Neuronal stem cell (in vitro differentiated cells): ENCODE measurements around the gene TSEN34.
A peak's percentile ranks its signal among the peaks of the same experiment; 100 is the strongest.

Source experiments
- DNase-seq: peaks from one replicate; pipeline ENCODE4 v3.0.0-alpha.2; 2013; ENCODE audit warnings: low spot score
- H2AFZ ChIP-seq: one replicate; pipeline ENCODE4 v1.6.1; 2013; ENCODE audit warnings: mild to moderate bottlenecking, low read length, inconsistent platforms
- H2AK5ac ChIP-seq: 2 replicates; pipeline ENCODE4 v1.6.1; 2013; ENCODE audit warnings: low read depth, mild to moderate bottlenecking, inconsistent platforms, low read length, moderate library complexity, mixed read lengths
- H2BK120ac ChIP-seq: 2 replicates; pipeline ENCODE4 v1.6.1; 2013; ENCODE audit warnings: low read depth, mild to moderate bottlenecking, inconsistent platforms, low read length, moderate library complexity, mixed read lengths
- H2BK12ac ChIP-seq: one replicate; pipeline ENCODE4 v1.6.1; 2013; ENCODE audit warnings: low read length, inconsistent platforms
- H2BK15ac ChIP-seq: 2 replicates; pipeline ENCODE4 v1.6.1; 2013; ENCODE audit warnings: mild to moderate bottlenecking, low read length, inconsistent platforms, mixed read lengths
- H2BK5ac ChIP-seq: one replicate; pipeline ENCODE4 v1.6.1; 2013; ENCODE audit warnings: inconsistent platforms, mild to moderate bottlenecking, low read length, moderate library complexity
- H3K14ac ChIP-seq: one replicate; pipeline ENCODE4 v1.6.1; 2013; ENCODE audit warnings: low read length, inconsistent platforms
- H3K18ac ChIP-seq: 2 replicates; pipeline ENCODE4 v1.6.1; 2013; ENCODE audit warnings: low read length, inconsistent platforms
- H3K23ac ChIP-seq: 2 replicates; pipeline ENCODE4 v1.6.1; 2013; ENCODE audit warnings: low read depth, mild to moderate bottlenecking, mixed read lengths, low read length, inconsistent platforms; ENCODE audit not compliant: poor library complexity
- H3K27ac ChIP-seq: replicated peaks from 3 replicates; pipeline ENCODE4 v1.5.1; 2013; ENCODE audit warnings: low read length, inconsistent platforms
- H3K27me3 ChIP-seq, 3 experiments: 2 replicates each; pipeline ENCODE4 v1.6.1; 2013; ENCODE audit warnings: low read length in 3 of 3, mild to moderate bottlenecking in 2 of 3, inconsistent platforms in 1 of 3, low read depth in 1 of 3, mixed read lengths in 1 of 3, moderate library complexity in 1 of 3; ENCODE audit not compliant: control insufficient read depth in 3 of 3, insufficient read depth in 3 of 3
- H3K36me3 ChIP-seq, 2 donors: replicated peaks in 1 of 2; 2 replicates each; pipeline ENCODE4 v1.6.1; 2013; ENCODE audit warnings: low read length in 2 of 2; ENCODE audit not compliant: control insufficient read depth in 2 of 2, insufficient read depth in 2 of 2
- H3K4ac ChIP-seq: 2 replicates; pipeline ENCODE4 v1.6.1; 2013; ENCODE audit warnings: inconsistent platforms, mild to moderate bottlenecking, low read length, moderate library complexity
- H3K4me1 ChIP-seq, 2 donors: 1 replicate in 1 of 2; 2 replicates in 1 of 2; pipeline ENCODE4 v1.6.1; 2013; ENCODE audit warnings: low read length in 2 of 2, low read depth in 1 of 2; ENCODE audit not compliant: control insufficient read depth in 2 of 2, insufficient read depth in 1 of 2
- H3K4me2 ChIP-seq: one replicate; pipeline ENCODE4 v1.6.1; 2013; ENCODE audit warnings: mild to moderate bottlenecking, low read length, inconsistent platforms; ENCODE audit not compliant: insufficient read depth, poor library complexity, severe bottlenecking
- H3K4me3 ChIP-seq, 2 donors: 2 replicates each; pipeline ENCODE4 v1.5.1; 2013; ENCODE audit warnings: low read length in 2 of 2, mild to moderate bottlenecking in 2 of 2, inconsistent platforms in 1 of 2, moderate library complexity in 1 of 2
- H3K79me1 ChIP-seq: one replicate; pipeline ENCODE4 v1.6.1; 2013; ENCODE audit warnings: low read depth, mild to moderate bottlenecking, inconsistent platforms, low read length, moderate library complexity
- H3K9ac ChIP-seq: one replicate; pipeline ENCODE4 v1.6.1; 2013; ENCODE audit warnings: mild to moderate bottlenecking, low read depth, low read length, inconsistent platforms; ENCODE audit not compliant: poor library complexity
- H3K9me3 ChIP-seq, 2 donors: replicated peaks in 1 of 2; 2 replicates each; pipeline versions ENCODE3 to v1.6.1; 2013; ENCODE audit warnings: low read length in 2 of 2, mild to moderate bottlenecking in 2 of 2, inconsistent platforms in 1 of 2, low read depth in 1 of 2, mixed read lengths in 1 of 2, moderate library complexity in 1 of 2; ENCODE audit not compliant: control insufficient read depth in 2 of 2, insufficient read depth in 1 of 2
- H4K8ac ChIP-seq: one replicate; pipeline ENCODE4 v1.6.1; 2013; ENCODE audit warnings: low read depth, mild to moderate bottlenecking, inconsistent platforms, low read length, moderate library complexity
- H4K91ac ChIP-seq: one replicate; pipeline ENCODE4 v1.6.1; 2013; ENCODE audit warnings: low read length, low read depth, mild to moderate bottlenecking, inconsistent platforms; ENCODE audit not compliant: poor library complexity
- WGBS, 2 donors: extraction: QIAGEN DNeasy Blood & Tissue Kit; methylation state at CpG; one replicate each; pipeline ENCODE4 v1.1.7; 2013; ENCODE audit warnings: missing lambda C conversion rate in 2 of 2, mixed read lengths in 1 of 2; ENCODE audit not compliant: insufficient read length in 2 of 2, insufficient replicate concordance in 1 of 2; ENCODE audit errors: extremely low coverage in 2 of 2; 5-methylcytosine and 5-hydroxymethylcytosine counted together

TSEN34 gene

DNA sequence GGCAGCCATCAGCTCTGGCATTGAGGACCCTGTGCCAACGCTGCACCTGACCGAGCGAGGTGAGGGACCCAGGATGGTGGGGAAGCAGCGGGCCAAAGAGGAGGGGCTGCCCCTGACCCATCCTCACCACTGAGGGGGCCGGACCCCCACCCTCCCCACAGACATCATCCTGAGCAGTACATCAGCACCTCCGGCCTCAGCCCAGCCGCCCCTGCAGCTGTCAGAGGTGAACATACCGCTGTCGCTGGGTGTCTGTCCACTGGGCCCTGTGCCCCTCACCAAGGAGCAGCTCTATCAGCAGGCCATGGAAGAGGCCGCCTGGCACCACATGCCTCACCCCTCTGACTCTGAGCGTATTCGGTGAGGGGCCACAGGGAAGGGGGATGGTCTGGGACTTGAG lies 38.8 kb upstream of the TSEN34 start:
- H3K4me2 ChIP-seq, result no peak overlapping the region
- no peak overlapping the region for H2AFZ ChIP-seq
- H3K27me3 ChIP-seq, result no peaks in the 10 kb centered on the region
- H4K8ac ChIP-seq, result no peak overlapping the region
- no peak overlapping the region for H2BK15ac ChIP-seq
- no peaks in the 10 kb centered on the region for H3K9me3 ChIP-seq
- H3K14ac ChIP-seq, result no peak overlapping the region
- no peak overlapping the region for H2BK12ac ChIP-seq
- H3K18ac ChIP-seq, result no peak overlapping the region
- no peak overlapping the region for H2BK5ac ChIP-seq
- no CpG with 5 or more reads among the region's 12 CpGs for WGBS, 2 donors
- H3K36me3 ChIP-seq, result peaks cover 78 to 97% of the 10 kb centered on the region in 2 donors
- no peak overlapping the region for H3K4ac ChIP-seq
- peaks cover 5% of the 10 kb centered on the region for H3K79me1 ChIP-seq
- no peak overlapping the region for H2AK5ac ChIP-seq
- DNase-seq, result no peak
- H3K9ac ChIP-seq, result no peak overlapping the region
- H4K91ac ChIP-seq, result no peak overlapping the region
- H3K23ac ChIP-seq, result no peak overlapping the region
- H3K4me1 ChIP-seq, result no peaks in the 10 kb centered on the region
- H2BK120ac ChIP-seq, result no peak overlapping the region
- H3K4me3 ChIP-seq, result peak overlapping the region in 1 of 2 donors; percentile 50
- H3K27ac ChIP-seq, result no peak overlapping the region

DNA sequence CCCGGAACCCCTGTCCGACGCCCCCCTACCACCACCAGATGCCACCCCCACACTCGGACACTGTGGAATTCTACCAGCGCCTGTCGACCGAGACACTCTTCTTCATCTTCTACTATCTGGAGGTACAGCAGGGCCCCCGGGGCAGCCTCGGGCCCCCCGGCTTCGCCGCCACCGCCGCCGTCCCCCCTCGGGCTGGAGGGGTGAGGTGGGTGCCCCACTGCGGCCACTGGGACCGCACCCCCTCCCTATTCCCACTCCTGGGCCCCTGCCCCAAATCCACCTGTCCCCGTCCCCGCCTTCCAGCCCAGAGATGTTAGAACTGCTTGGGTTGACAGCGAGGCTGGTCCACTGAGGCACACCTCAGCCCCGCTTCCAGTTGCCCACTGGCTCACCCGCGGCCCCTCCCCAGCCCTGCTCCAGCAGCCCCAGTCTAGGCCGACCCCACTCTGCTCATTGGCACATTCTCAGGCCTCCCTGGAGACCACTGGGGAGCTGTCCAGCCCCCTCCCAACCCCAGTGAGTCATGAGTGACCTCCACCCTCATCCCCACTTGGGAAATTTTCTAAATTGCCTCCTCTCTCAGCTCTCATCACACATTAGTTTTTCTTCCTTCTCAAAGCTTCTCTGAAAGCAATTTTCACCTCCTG lies 38.1 kb upstream of the TSEN34 start:
- WGBS, 2 donors, result no CpG with 5 or more reads among the region's 25 CpGs
- no peak overlapping the region for H2AFZ ChIP-seq
- no peaks in the 10 kb centered on the region for H3K9me3 ChIP-seq

DNA sequence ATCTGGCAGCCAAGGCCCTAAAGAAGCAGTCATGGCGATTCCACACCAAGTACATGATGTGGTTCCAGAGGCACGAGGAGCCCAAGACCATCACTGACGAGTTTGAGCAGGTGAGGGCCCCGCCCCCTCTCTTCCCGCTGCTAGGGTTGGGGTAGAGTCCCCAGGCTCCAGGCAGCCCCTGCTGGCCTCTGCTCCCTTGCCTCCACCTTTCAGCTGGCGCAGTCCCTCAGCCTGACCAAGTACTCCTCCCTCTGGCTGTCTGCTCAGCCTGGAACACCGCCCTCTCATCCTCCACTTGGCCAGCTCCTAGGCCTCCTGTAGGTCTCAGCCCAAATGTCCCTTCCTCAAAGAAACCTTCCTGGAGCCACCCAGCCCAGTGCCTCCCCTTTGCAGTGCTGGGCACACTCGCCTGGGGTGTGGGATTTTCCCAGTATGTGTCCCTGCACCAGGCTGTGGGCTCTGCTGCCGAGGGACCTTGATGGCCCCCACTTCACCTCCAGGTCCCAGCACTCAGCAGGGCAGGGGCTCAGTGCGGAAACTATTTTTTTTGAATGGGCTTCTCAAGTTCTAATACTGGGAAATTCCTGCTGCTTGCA lies 37.3 kb upstream of the TSEN34 start:
- no peak overlapping the region for H3K9ac ChIP-seq
- no peak overlapping the region for H3K4me3 ChIP-seq
- no peak overlapping the region for H2BK15ac ChIP-seq
- no peak overlapping the region for H2BK5ac ChIP-seq
- H3K23ac ChIP-seq, result peak overlapping the region; percentile 57
- no peak overlapping the region for H3K27ac ChIP-seq
- no peaks in the 10 kb centered on the region for H3K27me3 ChIP-seq
- WGBS, 2 donors, result no CpG with 5 or more reads among the region's 10 CpGs
- no peak overlapping the region for H4K91ac ChIP-seq
- peaks cover 73 to 93% of the 10 kb centered on the region in 2 donors for H3K36me3 ChIP-seq
- no peak overlapping the region for H2BK120ac ChIP-seq
- H3K9me3 ChIP-seq, result no peaks in the 10 kb centered on the region
- H3K4me2 ChIP-seq, result no peak overlapping the region
- peaks cover 4% of the 10 kb centered on the region for H3K79me1 ChIP-seq
- H2AFZ ChIP-seq, result no peak overlapping the region
- no peak overlapping the region for H3K14ac ChIP-seq
- H2BK12ac ChIP-seq, result no peak overlapping the region
- H2AK5ac ChIP-seq, result no peak overlapping the region
- peaks cover 3 to 4% of the 10 kb centered on the region in 2 donors for H3K4me1 ChIP-seq
- H4K8ac ChIP-seq, result no peak overlapping the region
- no peak overlapping the region for H3K18ac ChIP-seq
- no peak for DNase-seq
- H3K4ac ChIP-seq, result no peak overlapping the region

More for the DNA sequence above, 38.1 kb upstream of the TSEN34 start:
- Histone ChIP-seq H3K4me3 (no peak overlapping the region), H3K14ac (no peak overlapping the region), H4K91ac (no peak overlapping the region), H3K18ac (no peak overlapping the region), H2BK5ac (no peak overlapping the region), H3K27ac (no peak overlapping the region), H3K4me1 (no peaks in the 10 kb centered on the region), H2BK15ac (no peak overlapping the region), H4K8ac (peak overlapping the region; percentile 82), H3K4me2 (no peak overlapping the region), H2BK120ac (no peak overlapping the region), H2BK12ac (no peak overlapping the region), H3K27me3 (no peaks in the 10 kb centered on the region), H3K4ac (no peak overlapping the region), H2AK5ac (no peak overlapping the region), H3K36me3 (peaks cover 73 to 97% of the 10 kb centered on the region in 2 donors), H3K9ac (no peak overlapping the region), H3K79me1 (peaks cover 4% of the 10 kb centered on the region), H3K23ac (no peak overlapping the region)
- DNase-seq, result no peak

DNA sequence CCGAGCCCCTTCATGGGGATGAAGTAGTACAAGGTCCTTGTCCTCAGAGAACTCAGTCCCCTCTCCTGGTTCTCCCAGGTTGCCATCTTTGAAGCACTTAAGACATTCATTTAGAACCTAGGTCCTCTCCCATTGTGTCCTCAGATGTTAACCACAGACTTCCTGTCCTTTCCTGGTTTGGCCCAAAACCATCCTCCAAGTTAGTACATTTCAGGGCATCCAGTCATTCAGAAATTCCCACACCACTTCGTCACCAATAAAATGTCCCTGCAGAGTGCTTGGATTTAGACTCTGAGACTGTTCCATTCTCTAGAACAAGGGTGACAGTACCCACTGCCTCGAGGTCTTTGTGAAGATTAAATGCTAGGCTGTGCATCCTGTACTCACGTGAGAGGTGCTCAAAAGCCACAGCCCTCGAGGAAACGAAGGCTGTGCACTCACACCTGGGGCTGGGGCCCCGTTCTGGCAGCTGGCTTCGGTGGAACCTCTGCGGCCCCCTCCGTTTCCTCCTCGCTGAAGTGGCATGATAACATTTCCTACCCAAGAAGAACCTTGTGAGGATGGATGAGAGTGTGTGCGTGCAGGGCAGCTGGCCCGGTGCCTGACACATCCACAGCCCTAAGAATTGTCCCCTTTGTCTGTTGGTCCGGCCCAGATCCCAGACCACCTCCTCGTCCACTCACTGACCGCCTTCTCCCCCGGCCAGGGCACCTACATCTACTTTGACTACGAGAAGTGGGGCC lies 36.3 kb upstream of the TSEN34 start:
- Histone ChIP-seq H3K79me1 (peaks cover 4% of the 10 kb centered on the region), H3K9me3 (no peaks in the 10 kb centered on the region), H3K27me3 (no peaks in the 10 kb centered on the region), H2AFZ (no peak overlapping the region), H3K4me2 (no peak overlapping the region), H2BK120ac (no peak overlapping the region), H2BK5ac (no peak overlapping the region), H3K14ac (no peak overlapping the region), H3K18ac (no peak overlapping the region), H4K91ac (no peak overlapping the region), H3K9ac (no peak overlapping the region), H3K27ac (no peak overlapping the region), H3K4ac (no peak overlapping the region), H3K4me1 (peaks cover 6% of the 10 kb centered on the region in 2 donors), H2BK15ac (no peak overlapping the region), H3K23ac (no peak overlapping the region), H3K36me3 (peaks cover 64 to 84% of the 10 kb centered on the region in 2 donors), H2BK12ac (no peak overlapping the region), H4K8ac (no peak overlapping the region), H2AK5ac (no peak overlapping the region), H3K4me3 (no peak overlapping the region)
- no CpG with 5 or more reads among the region's 18 CpGs for WGBS, 2 donors
- DNase-seq, result no peak
